Subcutaneous preadipocyte (primary cell): Measurements from ENCODE around the gene EIF5A. TPM values are rescaled to one million over a fixed set of nuclear protein-coding genes. Genes with fewer than 3 reads are reported as not detected.

ENCODE experiments used
- small RNA-seq: library from RNA; depleted of rRNA; stranded (forward); fragments of <200 nt; gene quantifications from one replicate; pipeline ENCODE3, GENCODE V24; 2012
- total RNA-seq: library from RNA; depleted of rRNA; stranded (reverse); fragments of >200 nt; gene quantifications from 2 replicates; pipeline ENCODE4 v1.2.3, GENCODE V29; 2012

EIF5A gene
- 909 and 1,080 TPM in 2 replicates for total RNA-seq

GRCh38 chr17:7306911-7307685 is at the start of gene EIF5A:
Gene EIF5A, plus strand, starts transcription at chr17:7307628. Its CDS starts 2,008 bp downstream, at chr17:7309636.

GRCh38 chr17:7262192-7262934 is 45.1 kb upstream of the EIF5A start, which contains the start of gene CLDN7:
Gene CLDN7, minus strand, starts transcription at chr17:7262478. Its CDS starts 435 bp downstream, at chr17:7262043.

GRCh38 chr17:7281074-7281952 is 26.1 kb upstream of the EIF5A start, which contains the start of gene SLC2A4:
Gene SLC2A4, plus strand, starts transcription at chr17:7281718. Its CDS starts 217 bp downstream, at chr17:7281935.

GRCh38 chr17:7294614-7295153 is 12.7 kb upstream of the EIF5A start, which contains the start of gene YBX2:
Gene YBX2, minus strand, starts transcription at chr17:7294639. Its CDS starts 139 bp downstream, at chr17:7294500.

GRCh38 chr17:7314719-7315569 is 7.5 kb downstream of the EIF5A start, which contains the start of gene GPS2:
Gene GPS2, minus strand, starts transcription at chr17:7315360. Its CDS starts 308 bp downstream, at chr17:7315052.

GRCh38 chr17:7328840-7329373 is 21.5 kb downstream of the EIF5A start, which contains the start of gene NEURL4:
Gene NEURL4, minus strand, starts transcription at chr17:7329335. Its CDS starts 23 bp downstream, at chr17:7329312.

GRCh38 chr17:7336240-7337175 is 29.1 kb downstream of the EIF5A start, which contains the start of gene ACAP1:
Gene ACAP1, plus strand, starts transcription at chr17:7336529. Its CDS starts 206 bp downstream, at chr17:7336735.

GRCh38 chr17:7351665-7352502 is 44.5 kb downstream of the EIF5A start, which contains the start of gene KCTD11:
Gene KCTD11, plus strand, starts transcription at chr17:7352162.

GRCh38 chr17:7355053-7355452 is 47.6 kb downstream of the EIF5A start, which contains the start of gene TMEM95:
Gene TMEM95, plus strand, starts transcription at chr17:7355156. Its CDS starts 49 bp downstream, at chr17:7355205.

Small RNA genes lying within 50 kb of the gene (small RNA-seq; reads per million reads assigned to genes)
- gene AC026954.2 (not detected), gene RF00019 (not detected)

Other genes with a start within 250 kb of the EIF5A start
- not detected in 2 replicates for gene CLEC10A, start 227.4 kb upstream of the EIF5A start, total RNA-seq
- gene ASGR2, start 192.8 kb upstream of the EIF5A start, total RNA-seq, result not detected in 2 replicates
- gene ASGR1, start 128.3 kb upstream of the EIF5A start, total RNA-seq, result under 0.01 and 0.39 TPM in 2 replicates
- gene DLG4, start 87.8 kb upstream of the EIF5A start, total RNA-seq, result 7.3 and 11.9 TPM in 2 replicates
- gene ACADVL, start 87.7 kb upstream of the EIF5A start, total RNA-seq, result 194 and 236 TPM in 2 replicates
- 63.9 and 93.2 TPM in 2 replicates for gene DVL2, start 73.1 kb upstream of the EIF5A start, total RNA-seq
- 36.6 and 37.1 TPM in 2 replicates for gene PHF23, start 68.2 kb upstream of the EIF5A start, total RNA-seq
- 110 and 194 TPM in 2 replicates for gene GABARAP, start 65.2 kb upstream of the EIF5A start, total RNA-seq
- 28.7 and 40.1 TPM in 2 replicates for gene CTDNEP1, start 55.9 kb upstream of the EIF5A start, total RNA-seq
- 28.9 and 31.2 TPM in 2 replicates for gene ELP5, start 55.4 kb upstream of the EIF5A start, total RNA-seq
- gene CLDN7, start 45.1 kb upstream of the EIF5A start, total RNA-seq, result 0.98 and 2.9 TPM in 2 replicates
- under 0.01 TPM in 1 of 2 replicates, not detected in the other for gene SLC2A4, start 25.9 kb upstream of the EIF5A start, total RNA-seq
- gene YBX2, start 13.0 kb upstream of the EIF5A start, total RNA-seq, result not detected in 2 replicates
- 39.9 and 46.7 TPM in 2 replicates for gene GPS2, start 7.7 kb downstream of the EIF5A start, total RNA-seq
- 14.7 and 21.7 TPM in 2 replicates for gene NEURL4, start 21.7 kb downstream of the EIF5A start, total RNA-seq
- gene ACAP1, start 28.9 kb downstream of the EIF5A start, total RNA-seq, result 0.20 and 2.2 TPM in 2 replicates
- 2.6 and 4.1 TPM in 2 replicates for gene KCTD11, start 44.5 kb downstream of the EIF5A start, total RNA-seq
- gene TMEM95, start 47.5 kb downstream of the EIF5A start, total RNA-seq, result not detected in 2 replicates
- gene TNK1, start 73.5 kb downstream of the EIF5A start, total RNA-seq, result 0.20 TPM in 1 of 2 replicates, not detected in the other
- gene PLSCR3, start 86.9 kb downstream of the EIF5A start, total RNA-seq, result 22.8 and 26.8 TPM in 2 replicates
- 103 and 132 TPM in 2 replicates for gene TMEM256, start 96.5 kb downstream of the EIF5A start, total RNA-seq
- 2.9 and 4.4 TPM in 2 replicates for gene NLGN2, start 100.2 kb downstream of the EIF5A start, total RNA-seq
- not detected in 2 replicates for gene SPEM1, start 112.7 kb downstream of the EIF5A start, total RNA-seq
- gene SPEM2, start 118.0 kb downstream of the EIF5A start, total RNA-seq, result not detected in 2 replicates
- not detected in 2 replicates for gene SPEM3, start 121.2 kb downstream of the EIF5A start, total RNA-seq
- 0.98 and 1.1 TPM in 2 replicates for gene TMEM102, start 127.8 kb downstream of the EIF5A start, total RNA-seq
- gene FGF11, start 131.9 kb downstream of the EIF5A start, total RNA-seq, result under 0.01 and 0.37 TPM in 2 replicates
- gene CHRNB1, start 137.4 kb downstream of the EIF5A start, total RNA-seq, result 2.0 and 3.7 TPM in 2 replicates
- 19.1 and 19.5 TPM in 2 replicates for gene ZBTB4, start 172.0 kb downstream of the EIF5A start, total RNA-seq
- gene SLC35G6, start 173.8 kb downstream of the EIF5A start, total RNA-seq, result not detected in 2 replicates
- gene POLR2A, start 176.7 kb downstream of the EIF5A start, total RNA-seq, result 81.9 and 112 TPM in 2 replicates
- gene TNFSF12, start 241.4 kb downstream of the EIF5A start, total RNA-seq, result 5.5 and 8.5 TPM in 2 replicates